Endodermal cell (in vitro differentiated cells): ENCODE results near the gene ADAM22. TPM values are rescaled to one million over a fixed set of nuclear protein-coding genes. Genes with fewer than 3 reads are reported as not detected.

Experiments
- DNase-seq: peaks from one replicate; pipeline ENCODE4 v3.0.0-alpha.2; 2017
- H3K27ac ChIP-seq: 2 replicates; pipeline ENCODE4 v1.5.1; 2013; ENCODE audit warnings: mild to moderate bottlenecking, low read depth, low read length, moderate library complexity
- H3K27me3 ChIP-seq: 2 replicates; pipeline ENCODE4 v1.6.1; 2013; ENCODE audit warnings: mild to moderate bottlenecking, low read length, moderate library complexity; ENCODE audit not compliant: insufficient read depth, control insufficient read depth, poor library complexity, severe bottlenecking
- H3K36me3 ChIP-seq: 2 replicates; pipeline ENCODE4 v1.7.0; 2013; ENCODE audit warnings: mild to moderate bottlenecking, low read length, moderate library complexity; ENCODE audit not compliant: control insufficient read depth, insufficient read depth
- H3K4me1 ChIP-seq: one replicate; pipeline ENCODE4 v1.7.0; 2013; ENCODE audit warnings: low read length; ENCODE audit not compliant: control insufficient read depth, insufficient read depth
- H3K4me3 ChIP-seq: 2 replicates; pipeline ENCODE4 v1.5.1; 2013; ENCODE audit warnings: mild to moderate bottlenecking, low read length, moderate library complexity
- H3K9ac ChIP-seq: 2 replicates; pipeline ENCODE4 v1.6.1; 2013; ENCODE audit warnings: mild to moderate bottlenecking, low read length, moderate library complexity; ENCODE audit not compliant: poor library complexity, severe bottlenecking; ENCODE audit errors: extremely low read depth
- H3K9me3 ChIP-seq: 2 replicates; pipeline ENCODE4 v1.6.1; 2013; ENCODE audit warnings: mild to moderate bottlenecking, low read length, moderate library complexity; ENCODE audit not compliant: control insufficient read depth
- H3K27ac Mint-ChIP-seq: 2 replicates; pipeline ENCODE4 v1.8.0; 2020; ENCODE audit warnings: mixed read lengths
- H3K27me3 Mint-ChIP-seq: 2 replicates; pipeline ENCODE4 v1.8.0; 2021; ENCODE audit warnings: mild to moderate bottlenecking, mixed read lengths; ENCODE audit not compliant: insufficient read depth
- H3K36me3 Mint-ChIP-seq: 2 replicates; pipeline ENCODE4 v1.8.0; 2020; ENCODE audit warnings: low read depth, mixed read lengths
- H3K4me1 Mint-ChIP-seq: 2 replicates; pipeline ENCODE4 v1.8.0; 2020; ENCODE audit warnings: mixed read lengths
- H3K4me3 Mint-ChIP-seq: 2 replicates; pipeline ENCODE4 v1.8.0; 2020; ENCODE audit warnings: mild to moderate bottlenecking, moderate library complexity, mixed read lengths
- H3K9me3 Mint-ChIP-seq: 2 replicates; pipeline ENCODE4 v1.8.0; 2020; ENCODE audit warnings: mild to moderate bottlenecking, mixed read lengths
- CTCF ChIP-seq: fragments of 200-600 bp; sonication (generic); conservative IDR thresholded peaks from 2 replicates; pipeline ENCODE4 v1.5.0; 2021; ENCODE audit warnings: antibody characterized with exemption, mild to moderate bottlenecking
- WGBS, 2 experiments: methylation state at CpG; one replicate each; pipeline versions ENCODE4 v1.1.5 to v1.1.7; 2013; ENCODE audit warnings: missing lambda C conversion rate in 2 of 2, mixed read lengths in 1 of 2; ENCODE audit not compliant: insufficient coverage in 1 of 2, insufficient read length in 1 of 2; 5-methylcytosine and 5-hydroxymethylcytosine counted together
- total RNA-seq, 2 donors: library from RNA; stranded (reverse); fragmentation: NEBNext Ultra II Directional in 1 of 2; extraction: Animal tissue kit (Norgen Biotek cat#: 25700) in 1 of 2; gene quantifications; 2 replicates in 1 of 2; 3 replicates in 1 of 2; pipeline ENCODE4 v1.2.1, GENCODE V29; 2021

Gene ADAM22
- total RNA-seq, 2 donors from 2014 or later = 10.9 to 11.5 TPM

- H3K27me3 Mint-ChIP-seq = no peaks in the 10 kb centered on the region
- Histone ChIP-seq H3K4me3 (no peak overlapping the region), H3K27ac (no peak overlapping the region), H3K27me3 (no peaks in the 10 kb centered on the region), H3K4me1 (peaks cover 3% of the 10 kb centered on the region), H3K9ac (no peak overlapping the region), H3K9me3 (no peaks in the 10 kb centered on the region), H3K36me3 (no peaks in the 10 kb centered on the region)
- TF ChIP-seq CTCF = no peak
- WGBS, 2 experiments = 94 to 100% methylated on average over 1 to 3 of the region's 3 CpGs
- H3K9me3 Mint-ChIP-seq = peaks cover 13% of the 10 kb centered on the region
- no peak for DNase-seq
- H3K27ac Mint-ChIP-seq = no peak overlapping the region
- H3K36me3 Mint-ChIP-seq = peaks cover 14% of the 10 kb centered on the region
- H3K4me1 Mint-ChIP-seq = peaks cover 20% of the 10 kb centered on the region
- H3K4me3 Mint-ChIP-seq = no peak overlapping the region
Measured at GRCh38 chr7:88191911-88192310, 257.9 kb downstream of the ADAM22 start.

GRCh38 chr7:88200261-88200660 lies 266.2 kb downstream of the ADAM22 start:
- Mint-ChIP-seq H3K9me3 (no peaks in the 10 kb centered on the region), H3K4me1 (peaks cover 27% of the 10 kb centered on the region), H3K27ac (no peak overlapping the region), H3K4me3 (no peak overlapping the region), H3K36me3 (peaks cover 21% of the 10 kb centered on the region), H3K27me3 (no peaks in the 10 kb centered on the region)
- DNase-seq = no peak
- no peak for TF ChIP-seq CTCF
- no peaks in the 10 kb centered on the region for H3K27me3 ChIP-seq
- H3K4me1 ChIP-seq = peaks cover 10% of the 10 kb centered on the region
- no peak overlapping the region for H3K27ac ChIP-seq
- H3K36me3 ChIP-seq = peaks cover 13% of the 10 kb centered on the region
- H3K9me3 ChIP-seq = no peaks in the 10 kb centered on the region
- 84 to 92% methylated on average over 2 to 3 of the region's 3 CpGs for WGBS, 2 experiments
- H3K4me3 ChIP-seq = no peak overlapping the region
- H3K9ac ChIP-seq = no peak overlapping the region

GRCh38 chr7:88200789-88201188 lies 266.7 kb downstream of the ADAM22 start:
- peaks cover 10% of the 10 kb centered on the region for H3K4me1 ChIP-seq
- H3K9ac ChIP-seq = no peak overlapping the region
- no peak overlapping the region for H3K4me3 ChIP-seq
- peaks cover 18% of the 10 kb centered on the region for H3K36me3 ChIP-seq
- H3K27ac ChIP-seq = no peak overlapping the region
- H3K9me3 ChIP-seq = no peaks in the 10 kb centered on the region
- H3K27ac Mint-ChIP-seq = peak overlapping the region; percentile 4
- no peak for DNase-seq
- no peak overlapping the region for H3K4me3 Mint-ChIP-seq
- H3K27me3 Mint-ChIP-seq = no peaks in the 10 kb centered on the region
- H3K36me3 Mint-ChIP-seq = peaks cover 25% of the 10 kb centered on the region
- no peak for TF ChIP-seq CTCF
- WGBS, 2 experiments = 31% methylated on average over 4 of the region's 4 CpGs; no CpG with 5 or more reads in 1 of the 2 experiments
- H3K4me1 Mint-ChIP-seq = peaks cover 27% of the 10 kb centered on the region
- no peaks in the 10 kb centered on the region for H3K9me3 Mint-ChIP-seq
- no peaks in the 10 kb centered on the region for H3K27me3 ChIP-seq
